Activated CD8-positive, alpha-beta memory T cell treated with anti-CD3 and anti-CD28 coated beads for 4 hours (primary cell): ENCODE measurements around the gene DIAPH1.

Experiments used
- DNase-seq, 2 donors: peaks; one replicate each; pipeline ENCODE4 v3.0.0-alpha.2; 2020; ENCODE audit warnings: low read depth in 2 of 2

The DIAPH1 gene

GRCh38 chr5:141506381-141507155, 112.2 kb downstream of the DIAPH1 start:
- DNase-seq: no peak

DNA sequence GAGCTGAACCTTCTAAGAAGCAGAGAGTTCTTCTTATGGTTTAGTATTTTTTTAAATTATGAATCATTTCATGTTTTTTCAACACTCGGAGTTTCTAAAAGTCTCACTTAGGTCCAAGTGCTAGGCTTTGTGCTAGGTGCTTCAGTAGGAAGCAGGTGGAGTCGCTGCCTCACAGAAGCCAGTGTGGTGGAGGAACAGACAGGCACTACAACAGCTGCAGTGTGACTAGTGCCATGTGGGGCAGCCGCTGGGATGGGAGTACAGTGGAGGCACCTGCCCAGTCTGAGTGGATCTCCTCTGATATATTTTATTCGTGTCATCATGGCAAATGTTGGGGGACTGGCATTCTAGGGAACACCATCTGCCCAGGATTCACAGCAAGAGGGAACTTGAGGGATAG, 114.6 kb downstream of the DIAPH1 start:
- DNase-seq: no peak

DNA sequence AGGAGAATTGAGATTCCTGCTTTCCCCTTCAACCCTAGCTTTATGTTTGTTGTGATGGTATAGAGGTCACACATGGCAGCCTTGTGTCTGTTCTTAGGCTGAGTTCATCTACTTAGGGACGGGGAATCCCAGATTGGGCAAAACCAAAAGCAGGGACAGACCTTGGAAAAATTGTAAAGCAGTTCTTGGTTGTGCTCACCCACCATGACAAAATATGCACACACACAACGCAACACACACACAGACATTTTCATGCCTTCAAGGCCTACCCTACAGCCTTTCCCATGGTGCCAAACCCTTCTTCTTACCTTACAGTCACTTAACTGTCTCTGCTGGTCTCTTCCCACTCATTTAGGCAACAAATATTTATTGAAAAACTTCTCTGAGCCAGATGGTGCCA, 115.1 kb downstream of the DIAPH1 start:
- DNase-seq: no peak

DNA sequence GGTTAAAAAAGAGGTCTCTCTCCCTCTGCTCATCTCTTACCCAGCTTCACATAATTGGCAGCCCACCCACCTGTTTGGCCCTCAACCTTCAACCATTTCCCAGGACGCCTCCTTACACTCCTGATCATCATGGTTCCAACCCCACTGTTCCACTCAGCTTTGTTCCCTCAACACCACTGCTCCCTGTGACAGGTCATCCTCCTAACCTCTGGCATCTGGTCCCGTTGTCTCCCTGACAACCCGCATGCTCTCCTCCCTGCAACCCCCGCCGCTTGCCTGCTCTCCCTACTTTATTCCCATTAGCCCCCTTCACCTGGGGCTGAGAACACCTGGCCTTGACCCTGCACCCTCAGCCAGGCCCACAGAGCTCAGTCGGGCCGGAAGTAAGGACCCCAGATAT, 117.0 kb downstream of the DIAPH1 start:
- no peak for DNase-seq

DNA sequence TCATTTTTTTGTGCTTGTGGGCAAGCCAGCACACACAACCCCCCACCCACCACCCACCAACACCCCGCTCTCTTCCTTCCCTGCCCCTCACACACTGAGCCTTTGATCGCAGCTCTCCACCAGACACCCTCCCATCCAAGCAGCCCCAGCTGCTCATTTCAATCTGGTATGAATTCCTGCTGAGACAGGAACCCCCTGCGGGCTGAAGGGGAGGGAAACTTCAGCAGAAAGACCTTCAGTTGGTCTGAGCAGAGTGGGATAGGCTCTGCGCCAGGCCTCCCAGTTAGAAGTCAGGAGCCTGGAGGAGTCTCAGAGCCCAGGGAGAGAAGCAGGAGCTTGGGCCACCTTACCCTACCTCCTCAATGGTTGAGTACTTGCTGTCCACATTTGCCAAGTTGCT, 122.8 kb downstream of the DIAPH1 start:
- no peak for DNase-seq

GRCh38 chr5:141495453-141495811, 123.4 kb downstream of the DIAPH1 start:
- no peak for DNase-seq

- no peak for DNase-seq
Measured at GRCh38 chr5:141494761-141495452, 123.9 kb downstream of the DIAPH1 start.

DNA sequence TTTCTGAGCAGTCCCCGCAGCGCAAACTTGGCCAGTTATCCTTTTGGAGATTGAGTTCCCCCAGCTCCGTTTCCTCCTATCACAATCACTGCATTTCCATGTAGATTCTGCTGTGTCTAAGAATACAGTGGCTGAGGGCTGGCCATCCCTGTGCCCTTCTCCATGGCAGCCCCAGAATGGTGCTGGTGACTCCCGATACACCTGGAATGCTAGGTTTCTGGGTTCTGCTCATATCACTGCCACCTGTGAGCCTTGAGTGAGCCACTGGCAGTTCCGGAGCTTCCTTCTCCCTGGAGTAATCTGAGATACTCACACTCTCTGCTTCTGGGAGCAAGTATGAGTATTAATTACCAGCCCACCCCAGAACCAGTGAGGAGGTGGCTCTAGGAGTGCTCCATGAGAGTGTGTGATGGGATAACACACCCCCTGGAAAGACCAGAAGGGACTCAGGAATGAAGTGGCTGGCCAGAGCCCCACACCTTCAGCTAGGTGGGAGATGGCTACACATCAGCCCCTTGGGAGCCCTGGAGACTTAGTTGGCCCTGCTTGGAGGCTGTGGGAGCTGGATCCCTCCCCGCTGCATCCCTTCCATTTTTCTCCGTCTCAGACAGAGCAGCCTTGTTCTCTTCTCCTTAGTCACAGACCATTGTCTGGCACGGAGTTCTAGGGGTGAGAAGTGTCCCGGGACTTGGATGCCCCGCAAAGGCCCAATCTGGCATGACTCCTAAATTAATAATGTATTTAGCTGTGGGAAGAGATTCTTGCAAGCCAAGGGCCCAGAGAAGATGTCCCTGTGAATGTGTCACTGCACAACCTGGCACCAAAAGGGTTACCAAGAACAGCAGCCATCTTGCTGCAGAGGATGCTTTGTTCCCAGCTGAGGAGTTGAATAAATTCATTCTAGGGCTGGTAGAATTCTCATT, 125.0 kb downstream of the DIAPH1 start:
- DNase-seq: no peak

- no peak for DNase-seq
Measured at GRCh38 chr5:141492168-141492885, 126.5 kb downstream of the DIAPH1 start.

DNA sequence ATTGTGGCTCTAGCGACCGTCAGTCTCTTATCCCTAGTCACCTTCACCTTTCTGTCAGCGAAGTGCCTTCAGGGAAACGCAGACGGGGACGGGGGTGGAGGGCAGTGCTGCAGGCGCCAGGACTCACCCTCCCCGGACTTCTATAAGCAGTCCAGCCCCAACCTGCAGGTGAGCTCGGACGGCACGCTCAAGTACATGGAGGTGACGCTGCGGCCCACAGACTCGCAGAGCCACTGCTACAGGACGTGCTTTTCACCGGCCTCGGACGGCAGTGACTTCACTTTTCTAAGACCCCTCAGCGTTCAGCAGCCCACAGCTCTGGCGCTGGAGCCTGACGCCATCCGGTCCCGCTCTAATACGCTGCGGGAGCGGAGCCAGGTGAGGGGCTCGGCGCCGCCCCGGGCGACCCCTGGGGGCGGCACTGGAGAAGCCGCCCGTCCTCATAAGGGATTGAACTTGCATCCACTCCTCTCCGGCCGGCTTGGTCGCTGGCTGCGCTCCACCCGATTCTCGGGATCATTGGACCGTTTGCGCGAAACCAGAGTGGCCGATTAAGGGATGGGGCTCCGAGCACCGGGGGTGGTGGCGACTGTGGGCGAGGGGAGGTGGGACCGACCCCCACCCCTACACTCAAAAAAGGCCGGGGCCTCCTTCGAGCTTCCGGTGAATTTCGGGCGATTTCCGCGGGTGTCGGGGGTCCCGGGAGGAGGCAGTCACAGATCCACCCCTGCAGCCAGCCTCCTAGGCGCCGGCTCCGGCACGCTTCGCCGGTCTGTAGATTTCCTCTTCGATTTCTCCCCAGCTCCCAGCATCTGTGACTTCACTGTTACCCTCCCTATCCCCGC, 127.3 kb downstream of the DIAPH1 start:
- DNase-seq: no peak

- DNase-seq: no peak
Measured at GRCh38 chr5:141490771-141491170, 128.0 kb downstream of the DIAPH1 start.

DNA sequence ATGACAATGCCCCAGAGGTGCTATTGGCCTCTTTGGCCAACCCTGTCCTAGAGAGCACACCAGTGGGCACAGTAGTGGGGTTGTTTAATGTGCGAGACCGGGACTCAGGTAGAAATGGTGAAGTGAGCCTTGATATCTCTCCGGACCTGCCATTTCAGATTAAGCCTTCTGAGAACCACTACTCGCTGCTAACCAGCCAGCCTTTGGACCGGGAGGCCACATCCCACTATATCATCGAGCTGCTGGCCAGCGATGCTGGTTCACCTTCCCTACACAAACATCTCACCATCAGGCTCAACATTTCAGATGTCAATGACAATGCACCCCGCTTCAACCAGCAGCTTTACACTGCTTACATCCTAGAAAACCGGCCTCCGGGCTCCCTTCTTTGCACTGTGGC, 128.5 kb downstream of the DIAPH1 start:
- DNase-seq: no peak

DNA sequence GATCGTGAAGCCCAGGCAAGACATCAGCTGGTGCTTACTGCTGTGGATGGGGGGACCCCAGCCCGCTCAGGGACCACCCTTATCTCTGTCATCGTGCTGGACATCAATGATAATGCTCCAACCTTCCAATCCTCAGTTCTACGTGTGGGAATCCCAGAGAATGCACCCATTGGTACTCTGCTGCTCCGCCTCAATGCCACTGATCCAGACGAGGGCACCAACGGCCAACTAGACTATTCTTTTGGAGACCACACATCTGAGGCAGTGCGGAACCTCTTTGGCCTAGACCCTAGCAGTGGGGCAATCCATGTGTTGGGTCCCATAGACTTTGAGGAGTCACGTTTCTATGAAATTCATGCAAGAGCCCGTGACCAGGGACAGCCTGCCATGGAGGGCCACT, 129.0 kb downstream of the DIAPH1 start:
- no peak for DNase-seq

- no peak for DNase-seq
Measured at GRCh38 chr5:141488591-141489561, 129.9 kb downstream of the DIAPH1 start, which contains the start of gene PCDHGC5. Gene PCDHGC5 (plus strand): TSS chr5:141489081. CDS start chr5:141489241, 160 bp downstream.

DNA sequence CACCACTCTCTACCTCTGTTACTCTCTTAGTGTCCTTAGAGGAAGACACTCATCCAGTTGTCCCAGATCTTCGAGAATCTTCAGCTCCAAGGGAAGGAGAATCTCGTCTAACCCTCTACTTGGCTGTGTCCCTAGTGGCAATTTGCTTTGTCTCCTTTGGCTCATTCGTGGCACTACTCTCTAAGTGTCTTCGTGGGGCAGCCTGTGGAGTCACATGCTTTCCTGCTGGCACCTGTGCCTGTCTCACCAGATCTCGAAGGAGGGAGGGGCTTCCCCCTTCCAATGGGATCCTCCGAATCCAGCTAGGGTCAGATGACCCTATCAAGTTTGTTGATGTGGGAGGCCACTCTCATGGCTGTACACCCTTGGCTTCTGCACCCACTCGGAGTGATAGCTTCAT, 131.7 kb downstream of the DIAPH1 start:
- no peak for DNase-seq

- DNase-seq: no peak
Measured at GRCh38 chr5:141486091-141486490, 132.7 kb downstream of the DIAPH1 start.

DNA sequence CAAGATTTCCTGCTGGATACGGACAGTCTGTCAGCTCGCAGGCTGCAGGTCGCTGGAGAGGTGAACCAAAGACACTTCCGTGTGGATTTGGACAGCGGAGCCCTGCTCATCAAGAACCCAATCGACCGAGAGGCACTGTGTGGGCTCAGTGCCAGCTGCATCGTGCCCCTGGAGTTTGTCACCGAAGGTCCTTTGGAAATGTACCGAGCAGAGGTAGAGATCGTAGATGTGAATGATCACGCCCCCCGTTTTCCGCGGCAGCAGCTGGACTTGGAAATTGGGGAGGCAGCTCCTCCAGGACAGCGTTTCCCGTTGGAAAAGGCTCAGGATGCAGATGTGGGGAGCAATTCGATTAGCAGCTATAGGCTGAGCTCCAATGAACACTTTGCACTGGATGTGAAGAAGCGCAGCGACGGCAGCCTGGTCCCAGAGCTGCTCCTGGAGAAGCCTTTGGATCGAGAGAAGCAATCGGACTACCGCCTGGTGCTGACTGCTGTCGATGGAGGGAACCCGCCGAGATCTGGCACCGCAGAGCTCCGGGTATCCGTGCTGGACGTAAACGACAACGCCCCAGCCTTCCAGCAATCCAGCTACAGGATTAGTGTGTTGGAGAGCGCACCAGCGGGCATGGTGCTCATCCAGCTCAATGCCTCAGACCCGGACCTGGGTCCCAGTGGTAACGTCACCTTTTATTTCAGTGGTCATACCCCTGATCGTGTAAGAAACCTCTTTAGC, 133.3 kb downstream of the DIAPH1 start:
- DNase-seq: no peak

GRCh38 chr5:141484641-141485311, 134.0 kb downstream of the DIAPH1 start, which contains the start of gene PCDHGC4:
Gene PCDHGC4 (plus strand): TSS chr5:141485030. CDS start chr5:141485174, 144 bp downstream.
- DNase-seq: no peak
